Upper lobe of left lung (tissue), 4 donors: ENCODE measurements around the gene CRIP1.

Source experiments
- POLR2A ChIP-seq, 4 donors: fragments of 450-650 bp; IDR thresholded peaks; one replicate each; pipeline ENCODE4 v1.5.1; 2016 to 2017; ENCODE audit warnings: antibody characterized with exemption in 4 of 4, mild to moderate bottlenecking in 2 of 4
- TF ChIP-seq, protein P1 (sequence below), 6 experiments: fragments of 450-650 bp in 4 of 6; fragments of 200-600 bp in 2 of 6; sonication (generic) in 2 of 6; IDR thresholded peaks; one replicate each; pipeline ENCODE4 v1.5.1; 2016 to 2019; ENCODE audit warnings: antibody characterized with exemption in 6 of 6

DNA sequence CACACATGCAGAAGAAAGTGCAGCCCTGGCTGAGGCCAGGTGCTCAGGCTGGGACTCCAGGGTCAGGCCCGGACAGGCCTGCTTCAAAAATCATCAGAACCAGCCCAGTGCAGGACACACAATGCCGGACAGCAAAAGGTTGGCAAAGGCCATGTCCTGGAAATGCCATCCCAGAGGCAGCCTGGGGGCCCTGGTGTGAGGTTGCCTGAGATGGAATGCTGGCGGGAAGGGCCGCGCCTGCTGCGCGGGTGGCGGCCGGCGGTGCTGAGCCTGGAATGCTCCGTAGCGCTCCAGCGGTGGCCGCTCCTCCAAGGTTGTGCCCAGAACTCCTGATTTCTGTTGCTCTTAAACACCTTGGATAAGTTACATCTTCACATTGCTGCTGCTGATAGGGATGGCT lies 33.7 kb upstream of the CRIP1 start:
- TF ChIP-seq, protein P1, sequence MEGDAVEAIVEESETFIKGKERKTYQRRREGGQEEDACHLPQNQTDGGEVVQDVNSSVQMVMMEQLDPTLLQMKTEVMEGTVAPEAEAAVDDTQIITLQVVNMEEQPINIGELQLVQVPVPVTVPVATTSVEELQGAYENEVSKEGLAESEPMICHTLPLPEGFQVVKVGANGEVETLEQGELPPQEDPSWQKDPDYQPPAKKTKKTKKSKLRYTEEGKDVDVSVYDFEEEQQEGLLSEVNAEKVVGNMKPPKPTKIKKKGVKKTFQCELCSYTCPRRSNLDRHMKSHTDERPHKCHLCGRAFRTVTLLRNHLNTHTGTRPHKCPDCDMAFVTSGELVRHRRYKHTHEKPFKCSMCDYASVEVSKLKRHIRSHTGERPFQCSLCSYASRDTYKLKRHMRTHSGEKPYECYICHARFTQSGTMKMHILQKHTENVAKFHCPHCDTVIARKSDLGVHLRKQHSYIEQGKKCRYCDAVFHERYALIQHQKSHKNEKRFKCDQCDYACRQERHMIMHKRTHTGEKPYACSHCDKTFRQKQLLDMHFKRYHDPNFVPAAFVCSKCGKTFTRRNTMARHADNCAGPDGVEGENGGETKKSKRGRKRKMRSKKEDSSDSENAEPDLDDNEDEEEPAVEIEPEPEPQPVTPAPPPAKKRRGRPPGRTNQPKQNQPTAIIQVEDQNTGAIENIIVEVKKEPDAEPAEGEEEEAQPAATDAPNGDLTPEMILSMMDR (IDR thresholded peaks at IDR 0.05): no peak
- no peak for TF ChIP-seq POLR2A (IDR thresholded peaks at IDR 0.05)
